GM12864 (cell line): ENCODE data around the gene RPL28.

Experiments used
- DNase-seq: peaks from one replicate; pipeline ENCODE4 v3.0.0-alpha.2; 2011; ENCODE audit warnings: low read depth
- H3K4me3 ChIP-seq: 2 replicates; pipeline ENCODE4 v1.5.1; 2011; ENCODE audit warnings: mild to moderate bottlenecking, low read depth, low read length, control low read depth
- CTCF ChIP-seq: IDR thresholded peaks from 2 replicates; pipeline ENCODE4 v1.5.1; 2011; ENCODE audit warnings: low read depth, mild to moderate bottlenecking, moderate library complexity, low read length, control low read depth, inconsistent platforms; ENCODE audit errors: missing control alignments

RPL28 gene

GRCh38 chr19:55385724-55386492, at the start of gene RPL28:
TSS of gene RPL28 (plus strand) at chr19:55385932. CDS start at chr19:55386358, 426 bp downstream.
- peak within 1 kb of the TSS; percentile 69 for H3K4me3 ChIP-seq
- DNase-seq: peak; percentile 94
- TF ChIP-seq CTCF: no peak

- TF ChIP-seq CTCF: no peak
- no peak for DNase-seq
- no peak overlapping the region for H3K4me3 ChIP-seq
Measured at GRCh38 chr19:55336101-55336500, 49.6 kb upstream of the RPL28 start.

- no peak for TF ChIP-seq CTCF
- peak; percentile 100 for DNase-seq
- H3K4me3 ChIP-seq: peak within 1 kb of the TSS; percentile 91
Measured at GRCh38 chr19:55339105-55339888, 46.4 kb upstream of the RPL28 start, which contains the start of gene KMT5C. TSS of gene KMT5C (plus strand) at chr19:55339876. CDS start at chr19:55341937, 2,061 bp downstream.

- DNase-seq: no peak
- TF ChIP-seq CTCF: no peak
- H3K4me3 ChIP-seq: peak overlapping the region; percentile 91
Measured at GRCh38 chr19:55339889-55340783, 45.6 kb upstream of the RPL28 start.

- peak overlapping the region; percentile 91 for H3K4me3 ChIP-seq
- no peak for TF ChIP-seq CTCF
- DNase-seq: no peak
Measured at GRCh38 chr19:55340784-55341147, 45.0 kb upstream of the RPL28 start.

- DNase-seq: no peak
- H3K4me3 ChIP-seq: peak overlapping the region; percentile 91
- TF ChIP-seq CTCF: no peak
Measured at GRCh38 chr19:55341171-55341588, 44.6 kb upstream of the RPL28 start.
